K562 (cell line): Measurements from ENCODE around the gene MBD3. TPM values are rescaled to one million over a fixed set of nuclear protein-coding genes. Genes with fewer than 3 reads are reported as not detected.

Experiments used
- ATAC-seq: fragments of 200-7000 bp; cut with Tn5 transposase; 3 replicates; pipeline ENCODE4 v1.9.1; 2020; ENCODE audit warnings: moderate library complexity
- BruUV-seq: library from RNA; stranded (reverse); fragments of 400-500 nt; replicated peaks from 2 replicates; lab custom pipeline; 2021; lab: Mats Ljungman, UMichigan
- CTCF ChIA-PET: fragments of 300-600 bp; formaldehyde crosslinking; extraction: SDS; loops from one replicate; lab custom pipeline; 2021; ENCODE audit warnings: low intra/inter-chr PET ratio; lab: Yijun Ruan, JAX
- POLR2A ChIA-PET: fragments of 300-600, 350-650 bp; sonication (Branson Sonifier 250); formaldehyde crosslinking; extraction: SDS; loops from one replicate; lab custom pipeline; 2021; ENCODE audit warnings: antibody characterized with exemption, inconsistent platforms; lab: Yijun Ruan, JAX
- DNase-seq, 4 experiments: peaks; one replicate each; pipeline versions ENCODE4 v3.0.0 to v3.0.0-alpha.2; 2011 to 2018; ENCODE audit warnings: low spot score in 3 of 4, mixed read lengths in 3 of 4; ENCODE audit errors: extremely low read depth in 1 of 4
- FAIRE-seq: peaks from 2 replicates; lab custom pipeline; 2011; peaks lifted over from hg19 to GRCh38; lab: Jason Lieb, UNC
- H2AFZ ChIP-seq: 2 replicates; pipeline ENCODE4 v1.6.0; 2011; ENCODE audit warnings: low read depth, low read length, control low read depth, inconsistent platforms
- H3K27ac ChIP-seq: fragments of 200-600 bp; 3 replicates; pipeline ENCODE4 v1.8.0; 2011; ENCODE audit warnings: low read depth, mild to moderate bottlenecking, control low read depth, inconsistent platforms, low read length, moderate library complexity, mixed read lengths; ENCODE audit errors: extremely low read depth
- H3K27me3 ChIP-seq, 2 experiments: fragments of 300-600 bp in 1 of 2; 2 replicates in 1 of 2; 3 replicates in 1 of 2; pipeline versions ENCODE4 v1.6.0 to v1.8.0; 2011; ENCODE audit warnings: inconsistent platforms in 2 of 2, low read length in 2 of 2, mild to moderate bottlenecking in 1 of 2, mixed read lengths in 1 of 2, moderate library complexity in 1 of 2; ENCODE audit not compliant: control insufficient read depth in 2 of 2, insufficient read depth in 2 of 2
- H3K36me3 ChIP-seq: fragments of 300-600 bp; 3 replicates; pipeline ENCODE4 v1.8.0; 2011; ENCODE audit warnings: mild to moderate bottlenecking, low read length, inconsistent platforms; ENCODE audit not compliant: control insufficient read depth, insufficient read depth
- H3K4me1 ChIP-seq, 2 experiments: fragments of 200-600 bp in 1 of 2; replicated peaks in 1 of 2; 2 replicates in 1 of 2; 3 replicates in 1 of 2; pipeline versions ENCODE4 v1.5.1 to v1.8.0; 2011; ENCODE audit warnings: inconsistent platforms in 2 of 2, low read length in 2 of 2, mild to moderate bottlenecking in 1 of 2, mixed read lengths in 1 of 2, moderate library complexity in 1 of 2; ENCODE audit not compliant: control insufficient read depth in 2 of 2, insufficient read depth in 2 of 2
- H3K4me2 ChIP-seq: 2 replicates; pipeline ENCODE4 v1.6.1; 2011; ENCODE audit warnings: low read length, control low read depth, inconsistent platforms, mixed read lengths; ENCODE audit not compliant: insufficient read depth
- H3K4me3 ChIP-seq: fragments of 200-600 bp; sonication (generic), shearing (Covaris generic); 2 replicates; pipeline ENCODE4 v1.5.1; 2016; ENCODE audit warnings: control low read depth, inconsistent platforms
- H3K79me2 ChIP-seq: fragments of 200-600 bp; 3 replicates; pipeline ENCODE4 v1.8.0; 2011; ENCODE audit warnings: low read length, inconsistent platforms; ENCODE audit not compliant: control insufficient read depth, insufficient read depth
- H3K9ac ChIP-seq, 2 experiments: 2 replicates each; pipeline versions ENCODE4 v1.6.0 to v1.6.1; 2011; ENCODE audit warnings: low read depth in 2 of 2, low read length in 2 of 2, control low read depth in 1 of 2, inconsistent platforms in 1 of 2, mild to moderate bottlenecking in 1 of 2, mixed read lengths in 1 of 2; ENCODE audit not compliant: insufficient read depth in 1 of 2
- H3K9me1 ChIP-seq: one replicate; pipeline ENCODE4 v1.6.0; 2011; ENCODE audit warnings: inconsistent platforms, mild to moderate bottlenecking, low read length, moderate library complexity; ENCODE audit not compliant: control insufficient read depth, insufficient read depth
- H3K9me3 ChIP-seq: replicated peaks from 2 replicates; pipeline ENCODE4 v1.5.1; 2011; ENCODE audit warnings: low read depth, low read length, inconsistent platforms; ENCODE audit not compliant: control insufficient read depth, insufficient read depth
- H4K20me1 ChIP-seq: replicated peaks from 2 replicates; pipeline ENCODE4 v1.6.1; 2011; ENCODE audit warnings: low read length, inconsistent platforms, mixed read lengths; ENCODE audit not compliant: control insufficient read depth, insufficient read depth
- POLR2G ChIP-seq: fragments of 200-400 bp; formaldehyde crosslinking; IDR thresholded peaks from 2 replicates; pipeline ENCODE4 v1.6.1; 2017; ENCODE audit warnings: low read depth, mild to moderate bottlenecking, antibody characterized with exemption, low read length, moderate library complexity
- ZNF175 ChIP-seq: fragments of 200-800 bp; sonication (Bioruptor generic); IDR thresholded peaks from 2 replicates; pipeline ENCODE4 v1.6.1; 2016; ENCODE audit warnings: low read depth, mild to moderate bottlenecking, missing genetic modification characterization, missing compliant biosample characterization
- WGBS: fragments of 100-300 bp; shearing (Covaris generic); methylation state at CpG from one replicate; pipeline ENCODE4 v1.1.6; 2016; ENCODE audit warnings: low coverage, mixed read lengths; ENCODE audit not compliant: insufficient coverage; ENCODE audit errors: missing lambda C conversion rate; 5-methylcytosine and 5-hydroxymethylcytosine counted together
- in situ Hi-C: fragments of 300-500 bp; cut with MboI; formaldehyde crosslinking; loops from 4 replicates; pipeline ENCODE4 v1.15.0; 2018; ENCODE audit warnings: inconsistent platforms, mixed read lengths
- intact Hi-C: fragments of 100-400 bp; cut with micrococcal nuclease; formaldehyde crosslinking; loops from 2 replicates; pipeline ENCODE4 v1.14.2; 2022
- polyA plus RNA-seq, 8 experiments: library from polyadenylated mRNA; depleted of rRNA in 4 of 8; stranded (reverse) in 5 of 8; unstranded in 3 of 8; fragments of >200 nt; fragmentation: Nextera tagmentation in 2 of 8; fragmentation: Illumina TruSeq in 1 of 8; extraction: Ambion mirVana in 2 of 8; extraction: Trizol in 1 of 8; gene quantifications; 2 replicates each; pipeline versions ENCODE4 v1.2.1 to v1.2.3, GENCODE V29; 2011 to 2014; ENCODE audit warnings: inconsistent platforms in 1 of 8, missing spikeins in 1 of 8
- total RNA-seq, 7 experiments: library from RNA; depleted of rRNA in 6 of 7; stranded (reverse); fragments of >200 nt in 6 of 7; fragmentation: Illumina TruSeq in 2 of 7; extraction: Trizol in 2 of 7; gene quantifications; 2 replicates each; pipeline versions ENCODE4 v1.2.1 to v1.2.3, GENCODE V29; 2011 to 2021; ENCODE audit warnings: low replicate concordance in 1 of 7
- TF ChIP-seq, protein P1 (sequence below): fragments of 250-450 bp; sonication (Bioruptor Pico); IDR thresholded peaks from 2 replicates; pipeline ENCODE4 v1.8.0; 2022; ENCODE audit warnings: moderate library complexity, mild to moderate bottlenecking, inconsistent platforms

Gene MBD3
- total and polyA plus RNA-seq, 9 of the 15 experiments (the other 6 are each of a cell fraction or from before 2014, with no cell fraction given): 0.24 to 137 (median 30.9) TPM

- TF ChIP-seq, protein P1, sequence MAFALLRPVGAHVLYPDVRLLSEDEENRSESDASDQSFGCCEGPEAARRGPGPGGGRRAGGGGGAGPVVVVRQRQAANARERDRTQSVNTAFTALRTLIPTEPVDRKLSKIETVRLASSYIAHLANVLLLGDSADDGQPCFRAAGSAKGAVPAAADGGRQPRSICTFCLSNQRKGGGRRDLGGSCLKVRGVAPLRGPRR (CRISPR knock-in tag): no peak
- no peak for TF ChIP-seq ZNF175
- TF ChIP-seq POLR2G: peak; percentile 75
- TF ChIP-seq, all 486 proteins: peak for 1
- peaks cover 31% of the 10 kb centered on the region; the same call in 1 of the 3 replicates for H3K36me3 ChIP-seq
- no peaks in the 10 kb centered on the region for H3K79me2 ChIP-seq
- no peak overlapping the region for H3K4me2 ChIP-seq
- peak in 1 of 4 experiments; percentile 7 for DNase-seq
- peaks cover 7 to 50% of the 10 kb centered on the region in 2 experiments; a peak in 3 of 5 replicates for H3K4me1 ChIP-seq
- no peaks in the 10 kb centered on the region; the same call in 1 of the 2 replicates for H4K20me1 ChIP-seq
- intact Hi-C loops: no loop called here
- FAIRE-seq: no peak
- H3K9me1 ChIP-seq: no peaks in the 10 kb centered on the region
- ATAC-seq: no peak
- no peaks in the 10 kb centered on the region for H3K27me3 ChIP-seq
- ChIA-PET CTCF (no interaction called here), POLR2A (interaction anchor here (0.6 to 4.0 kb wide), 4 partner anchors 16 to 553 kb away, joined by 3 to 40 read pairs (median 4); partner anchors contain the start of gene MBD3)
- no peak overlapping the region for H2AFZ ChIP-seq
- H3K9ac ChIP-seq: peak overlapping the region in 1 of 2 experiments; percentile 78; a peak in 2 of 4 replicates
- WGBS: 81% methylated on average over 25 of the region's 34 CpGs
- no peak overlapping the region for H3K4me3 ChIP-seq
- in situ Hi-C loops: no loop called here
- BruUV-seq: no TSS peak
- H3K27ac ChIP-seq: no peak overlapping the region
- no peaks in the 10 kb centered on the region for H3K9me3 ChIP-seq
Observed at GRCh38 chr19:1574354-1575136, 18.1 kb downstream of the MBD3 start.
